ENCODE measurements around the gene SCO1.
"Not testable (repeated sequence)": the region's sequence is repeated elsewhere in the genome, so short reads cannot be mapped to it uniquely, and the experiment has no call there.

SCO1 gene

GRCh38 chr17:10725262-10725661 lies 27.9 kb upstream of the SCO1 start:
- no peak for DNase-seq (ENCODE audit: low spot score)

GRCh38 chr17:10724546-10725195 lies 27.3 kb upstream of the SCO1 start:
- DNase-seq (ENCODE audit: low spot score): no peak

GRCh38 chr17:10718547-10718946 lies 21.2 kb upstream of the SCO1 start:
- no peak for DNase-seq (ENCODE audit: low spot score)

GRCh38 chr17:10716218-10716617 lies 18.9 kb upstream of the SCO1 start:
- no peak for DNase-seq (ENCODE audit: low spot score)

GRCh38 chr17:10713318-10713717 lies 16.0 kb upstream of the SCO1 start:
- no peak for DNase-seq (ENCODE audit: low spot score)

GRCh38 chr17:10705727-10706126 lies 8.4 kb upstream of the SCO1 start:
- no peak for DNase-seq (ENCODE audit: low spot score)

GRCh38 chr17:10702574-10702973 lies 5.2 kb upstream of the SCO1 start:
- DNase-seq (ENCODE audit: low spot score): no peak

- DNase-seq (ENCODE audit: low spot score): no peak
Measured at GRCh38 chr17:10699856-10700255, 2.5 kb upstream of the SCO1 start.

- DNase-seq (ENCODE audit: low spot score): peak; percentile 10
Measured at GRCh38 chr17:10698096-10698818, 924 bp upstream of the SCO1 start.

GRCh38 chr17:10695875-10696407 lies 1.4 kb downstream of the SCO1 start:
- not testable (repeated sequence) for DNase-seq (ENCODE audit: low spot score)

- DNase-seq (ENCODE audit: low spot score): no peak
Measured at GRCh38 chr17:10687499-10687898, 9.8 kb downstream of the SCO1 start.

GRCh38 chr17:10683853-10684252 lies 13.5 kb downstream of the SCO1 start:
- DNase-seq (ENCODE audit: low spot score): peak; percentile 8

- DNase-seq (ENCODE audit: low spot score): no peak
Measured at GRCh38 chr17:10681866-10682446, 15.4 kb downstream of the SCO1 start.

- DNase-seq (ENCODE audit: low spot score): no peak
Measured at GRCh38 chr17:10674704-10675103, 22.6 kb downstream of the SCO1 start.

GRCh38 chr17:10673312-10673711 lies 24.0 kb downstream of the SCO1 start:
- no peak for DNase-seq (ENCODE audit: low spot score)

- DNase-seq (ENCODE audit: low spot score): no peak
Measured at GRCh38 chr17:10668775-10669174, 28.6 kb downstream of the SCO1 start.

GRCh38 chr17:10666906-10667305 lies 30.4 kb downstream of the SCO1 start:
- no peak for DNase-seq (ENCODE audit: low spot score)

- DNase-seq (ENCODE audit: low spot score): no peak
Measured at GRCh38 chr17:10664571-10664970, 32.8 kb downstream of the SCO1 start.

GRCh38 chr17:10663231-10663630 lies 34.1 kb downstream of the SCO1 start:
- DNase-seq (ENCODE audit: low spot score): no peak

- DNase-seq (ENCODE audit: low spot score): no peak
Measured at GRCh38 chr17:10661437-10661836, 35.9 kb downstream of the SCO1 start.

- DNase-seq (ENCODE audit: low spot score): no peak
Measured at GRCh38 chr17:10657879-10658278, 39.5 kb downstream of the SCO1 start.

GRCh38 chr17:10657148-10657547 lies 40.2 kb downstream of the SCO1 start, which contains the start of gene MYH3:
Gene MYH3 (minus strand): TSS chr17:10657309. CDS start chr17:10655064, 2,245 bp downstream.
- DNase-seq (ENCODE audit: low spot score): no peak

GRCh38 chr17:10653987-10654386 lies 43.3 kb downstream of the SCO1 start:
- no peak for DNase-seq (ENCODE audit: low spot score)
